ENCODE results near the gene TLR1.

TLR1 gene

GRCh38 chr4:38751341-38752010, 53.1 kb downstream of the TLR1 start:
- ChIA-PET CTCF (no interaction called here), POLR2A (no interaction called here)
- no peak for DNase-seq (ENCODE audit: extremely low spot score)
- TF ChIP-seq FOXA1 (IDR thresholded peaks at IDR 0.05) = no peak
- no peak for TF ChIP-seq NFRKB (IDR thresholded peaks at IDR 0.05)
- TF ChIP-seq SUZ12 (IDR thresholded peaks at IDR 0.05) = no peak

DNA sequence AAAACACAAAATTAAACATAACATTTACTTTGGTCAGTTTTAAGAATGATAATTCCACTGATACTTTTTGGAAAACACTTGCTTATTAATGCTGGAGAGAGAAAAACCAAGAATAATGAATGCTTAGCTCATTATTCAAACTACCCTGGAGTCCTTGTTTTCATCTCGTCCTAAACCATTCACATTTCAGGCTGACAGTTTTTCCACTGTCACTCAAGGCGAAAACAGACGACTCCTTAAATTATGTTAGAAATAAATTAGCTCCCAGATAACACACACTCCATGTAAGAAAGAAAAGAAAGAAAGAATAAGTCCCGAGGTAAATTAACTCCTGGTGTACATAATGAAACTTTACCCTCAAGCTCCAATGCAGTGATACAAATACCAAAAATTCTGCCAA, 55.3 kb downstream of the TLR1 start:
- CTCF ChIA-PET = no interaction called here
- no peak for DNase-seq (ENCODE audit: extremely low spot score)
- POLR2A ChIA-PET = no interaction called here
- TF ChIP-seq FOXM1 (IDR thresholded peaks at IDR 0.05; ENCODE audit: borderline replicate concordance) (no peak), SUZ12 (IDR thresholded peaks at IDR 0.05) (no peak), BHLHE40 (IDR thresholded peaks at IDR 0.05; ENCODE audit: borderline replicate concordance) (no peak), LEF1 (IDR thresholded peaks at IDR 0.05; ENCODE audit: borderline replicate concordance) (no peak), L3MBTL2 (conservative IDR thresholded peaks at IDR 0.05) (no peak), ARNT (IDR thresholded peaks at IDR 0.05) (no peak), HDGF (IDR thresholded peaks at IDR 0.05; ENCODE audit: borderline replicate concordance) (no peak), FOXK2 (IDR thresholded peaks at IDR 0.05) (no peak), NFRKB (IDR thresholded peaks at IDR 0.05) (no peak), ZNF384 (IDR thresholded peaks at IDR 0.05) (no peak), TARDBP (IDR thresholded peaks at IDR 0.05) (no peak), FOXA1 (IDR thresholded peaks at IDR 0.05) (no peak), ELF4 (IDR thresholded peaks at IDR 0.05) (no peak), SP1 (IDR thresholded peaks at IDR 0.05) (no peak), CTBP1 (IDR thresholded peaks at IDR 0.05; ENCODE audit: borderline replicate concordance) (no peak)
- TF ChIP-seq, protein P1, sequence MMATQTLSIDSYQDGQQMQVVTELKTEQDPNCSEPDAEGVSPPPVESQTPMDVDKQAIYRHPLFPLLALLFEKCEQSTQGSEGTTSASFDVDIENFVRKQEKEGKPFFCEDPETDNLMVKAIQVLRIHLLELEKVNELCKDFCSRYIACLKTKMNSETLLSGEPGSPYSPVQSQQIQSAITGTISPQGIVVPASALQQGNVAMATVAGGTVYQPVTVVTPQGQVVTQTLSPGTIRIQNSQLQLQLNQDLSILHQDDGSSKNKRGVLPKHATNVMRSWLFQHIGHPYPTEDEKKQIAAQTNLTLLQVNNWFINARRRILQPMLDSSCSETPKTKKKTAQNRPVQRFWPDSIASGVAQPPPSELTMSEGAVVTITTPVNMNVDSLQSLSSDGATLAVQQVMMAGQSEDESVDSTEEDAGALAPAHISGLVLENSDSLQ (IDR thresholded peaks at IDR 0.05) = no peak

DNA sequence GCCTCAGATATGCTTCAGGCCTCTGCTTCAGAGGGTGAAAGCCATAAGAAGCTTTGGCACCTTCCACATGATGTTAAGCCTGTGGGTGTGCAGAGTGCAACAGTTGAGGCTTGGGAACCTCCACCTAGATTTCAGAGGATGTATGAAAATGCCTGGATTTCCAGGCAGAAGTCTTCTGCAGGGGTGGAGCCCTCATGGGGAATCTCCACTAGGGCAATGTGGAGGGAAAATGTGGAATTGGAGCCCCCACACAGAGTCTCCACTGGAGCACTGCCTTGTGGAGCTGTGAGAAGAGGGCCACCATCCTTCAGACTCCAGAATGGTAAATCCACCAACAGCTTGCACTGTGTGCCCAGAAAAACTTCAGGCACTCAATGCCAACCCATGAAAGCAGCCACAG, 57.0 kb downstream of the TLR1 start:
- POLR2A ChIA-PET = no interaction called here

More for the DNA sequence above, 57.0 kb downstream of the TLR1 start:
- TF ChIP-seq ARNT (IDR thresholded peaks at IDR 0.05) (no peak), L3MBTL2 (conservative IDR thresholded peaks at IDR 0.05) (no peak), HDGF (IDR thresholded peaks at IDR 0.05; ENCODE audit: borderline replicate concordance) (no peak), BHLHE40 (IDR thresholded peaks at IDR 0.05; ENCODE audit: borderline replicate concordance) (no peak), FOXA1 (IDR thresholded peaks at IDR 0.05) (no peak), SP1 (IDR thresholded peaks at IDR 0.05) (no peak), ELF4 (IDR thresholded peaks at IDR 0.05) (no peak), LEF1 (IDR thresholded peaks at IDR 0.05; ENCODE audit: borderline replicate concordance) (no peak), TARDBP (IDR thresholded peaks at IDR 0.05) (no peak), CTBP1 (IDR thresholded peaks at IDR 0.05; ENCODE audit: borderline replicate concordance) (no peak), FOXK2 (IDR thresholded peaks at IDR 0.05) (no peak), ZNF384 (IDR thresholded peaks at IDR 0.05) (no peak), SUZ12 (IDR thresholded peaks at IDR 0.05) (no peak), FOXM1 (IDR thresholded peaks at IDR 0.05; ENCODE audit: borderline replicate concordance) (no peak), NFRKB (IDR thresholded peaks at IDR 0.05) (no peak)
- TF ChIP-seq, protein P1 (IDR thresholded peaks at IDR 0.05) = no peak
- CTCF ChIA-PET = no interaction called here
- DNase-seq (ENCODE audit: extremely low spot score) = no peak
